Ammon's horn (tissue), 1 donor: ENCODE results near the gene MEIS2.

ENCODE experiments used
- DNase-seq: peaks from one replicate; pipeline ENCODE4 v3.0.0-alpha.2; 2016; ENCODE audit warnings: low spot score

Gene MEIS2

GRCh38 chr15:36931434-36931833 lies 168.9 kb downstream of the MEIS2 start:
- no peak for DNase-seq

GRCh38 chr15:36926427-36926825 lies 173.9 kb downstream of the MEIS2 start:
- DNase-seq, result no peak

GRCh38 chr15:36925653-36926426 lies 174.5 kb downstream of the MEIS2 start:
- no peak for DNase-seq

GRCh38 chr15:36925049-36925448 lies 175.3 kb downstream of the MEIS2 start:
- no peak for DNase-seq

- no peak for DNase-seq
Measured at GRCh38 chr15:36924034-36924433, 176.3 kb downstream of the MEIS2 start.

- no peak for DNase-seq
Measured at GRCh38 chr15:36921484-36922091, 178.8 kb downstream of the MEIS2 start.

- DNase-seq, result no peak
Measured at GRCh38 chr15:36917411-36918267, 182.7 kb downstream of the MEIS2 start.

- no peak for DNase-seq
Measured at GRCh38 chr15:36914960-36915808, 185.2 kb downstream of the MEIS2 start.

- DNase-seq, result no peak
Measured at GRCh38 chr15:36914466-36914865, 185.9 kb downstream of the MEIS2 start.

GRCh38 chr15:36912311-36912712 lies 188.0 kb downstream of the MEIS2 start:
- no peak for DNase-seq

GRCh38 chr15:36911322-36911944 lies 188.9 kb downstream of the MEIS2 start:
- DNase-seq, result no peak

- no peak for DNase-seq
Measured at GRCh38 chr15:36908991-36909390, 191.4 kb downstream of the MEIS2 start.

- no peak for DNase-seq
Measured at GRCh38 chr15:36907295-36907694, 193.1 kb downstream of the MEIS2 start.

GRCh38 chr15:36905908-36906307 lies 194.4 kb downstream of the MEIS2 start:
- no peak for DNase-seq

- DNase-seq, result no peak
Measured at GRCh38 chr15:36904715-36905114, 195.6 kb downstream of the MEIS2 start.

- no peak for DNase-seq
Measured at GRCh38 chr15:36903922-36904556, 196.3 kb downstream of the MEIS2 start.

- DNase-seq, result no peak
Measured at GRCh38 chr15:36903195-36903594, 197.2 kb downstream of the MEIS2 start.

GRCh38 chr15:36901012-36901411 lies 199.3 kb downstream of the MEIS2 start:
- no peak for DNase-seq

- no peak for DNase-seq
Measured at GRCh38 chr15:36899696-36900095, 200.7 kb downstream of the MEIS2 start.

GRCh38 chr15:36898536-36899126 lies 201.7 kb downstream of the MEIS2 start:
- DNase-seq, result no peak
